ENCODE measurements around the gene DENND5A. TPM values are rescaled to one million over a fixed set of nuclear protein-coding genes. Genes with fewer than 3 reads are reported as not detected.

The DENND5A gene
- total and polyA plus RNA-seq, 2 donors (not counting 1 experiment from before 2014, with no cell fraction given) = 125 to 235 TPM

GRCh38 chr11:9203691-9204311 lies 61.3 kb downstream of the DENND5A start:
- no peak for DNase-seq (ENCODE audit: low read depth in 2 of 2)
- no peaks in the 10 kb centered on the region for H4K20me1 ChIP-seq (ENCODE audit: control insufficient read depth, extremely low read depth, insufficient read depth, low read length)
- H3K9ac ChIP-seq (ENCODE audit: insufficient read depth, low read length) = no peak overlapping the region
- no peak overlapping the region for H3K27ac ChIP-seq (ENCODE audit: insufficient read depth, low read length)
- no peaks in the 10 kb centered on the region for H3K27me3 ChIP-seq (ENCODE audit: control insufficient read depth, insufficient read depth, low read length)
- H3K79me2 ChIP-seq (ENCODE audit: control insufficient read depth, insufficient read depth, low read length) = peaks cover 14% of the 10 kb centered on the region
- no peak overlapping the region for H3K4me2 ChIP-seq (ENCODE audit: extremely low read depth, insufficient read depth, low read length)
- H3K4me3 ChIP-seq (replicated peaks in 1 of 4; ENCODE audit: control extremely low read depth in 1 of 4, insufficient read depth in 1 of 4, low read depth in 3 of 4, low read length in 4 of 4) = no peak overlapping the region
- TF ChIP-seq EZH2 (IDR thresholded peaks at IDR 0.05; ENCODE audit: low read length, missing control alignments) (no peak), CTCF (conservative IDR thresholded peaks at IDR 0.05 in 1 of 2, IDR thresholded peaks at IDR 0.05 in 1 of 2; ENCODE audit: low read depth in 1 of 2, low read length in 2 of 2) (peak in 1 of 2 donors; percentile 5)
- peaks cover 4% of the 10 kb centered on the region for H3K36me3 ChIP-seq (ENCODE audit: control insufficient read depth, insufficient read depth, low read length)
- no peaks in the 10 kb centered on the region for H3K9me3 ChIP-seq (ENCODE audit: control insufficient read depth, insufficient read depth, low read depth, low read length)
- no peak overlapping the region for H2AFZ ChIP-seq (ENCODE audit: low read length)
- peaks cover 4% of the 10 kb centered on the region for H3K4me1 ChIP-seq (ENCODE audit: control insufficient read depth, extremely low read depth, insufficient read depth, low read length)

DNA sequence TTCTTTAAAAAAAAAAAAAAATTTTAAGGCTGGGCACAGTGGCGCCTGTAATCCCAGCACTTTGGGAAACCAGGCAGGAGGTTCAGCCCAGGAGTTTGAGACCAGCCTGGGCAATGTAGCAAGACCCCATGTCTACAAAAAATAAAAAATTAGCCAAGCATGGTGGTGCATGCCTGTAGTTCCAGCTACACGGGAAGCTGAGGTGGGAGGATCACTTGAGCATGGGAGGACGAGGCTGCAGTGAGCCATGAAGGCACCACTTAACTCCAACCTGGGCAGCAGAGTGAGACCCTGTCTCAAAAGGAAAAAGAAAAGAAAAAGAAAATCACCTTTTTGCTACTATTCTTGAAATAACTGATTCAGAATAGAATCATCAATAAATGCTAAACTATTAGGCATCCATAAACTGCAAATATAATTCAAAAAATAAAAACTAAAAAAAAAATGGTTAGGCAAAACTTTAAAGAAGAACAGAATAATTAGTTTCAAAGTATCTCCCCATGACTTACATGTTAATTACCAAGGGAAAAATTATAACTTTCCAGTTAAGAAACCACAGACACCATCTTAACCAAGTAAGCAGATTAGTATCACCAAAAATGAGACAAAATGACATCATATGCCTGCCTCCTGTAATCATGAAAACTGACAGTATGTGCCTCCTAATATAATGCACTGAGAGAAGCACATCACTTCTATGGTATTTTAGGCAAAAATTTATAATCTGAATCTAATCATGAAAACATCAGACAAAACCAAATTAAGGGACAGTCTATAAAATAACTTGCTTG lies 63.6 kb downstream of the DENND5A start:
- Histone ChIP-seq H3K36me3 (ENCODE audit: control insufficient read depth, insufficient read depth, low read length) (peaks cover 4% of the 10 kb centered on the region), H3K9me3 (ENCODE audit: control insufficient read depth, insufficient read depth, low read depth, low read length) (no peaks in the 10 kb centered on the region), H4K20me1 (ENCODE audit: control insufficient read depth, extremely low read depth, insufficient read depth, low read length) (no peaks in the 10 kb centered on the region), H2AFZ (ENCODE audit: low read length) (no peak overlapping the region), H3K4me1 (ENCODE audit: control insufficient read depth, extremely low read depth, insufficient read depth, low read length) (no peaks in the 10 kb centered on the region), H3K27ac (ENCODE audit: insufficient read depth, low read length) (no peak overlapping the region), H3K4me3 (replicated peaks in 1 of 4; ENCODE audit: control extremely low read depth in 1 of 4, insufficient read depth in 1 of 4, low read depth in 3 of 4, low read length in 4 of 4) (no peak overlapping the region), H3K79me2 (ENCODE audit: control insufficient read depth, insufficient read depth, low read length) (peaks cover 3% of the 10 kb centered on the region), H3K27me3 (ENCODE audit: control insufficient read depth, insufficient read depth, low read length) (no peaks in the 10 kb centered on the region), H3K4me2 (ENCODE audit: extremely low read depth, insufficient read depth, low read length) (no peak overlapping the region), H3K9ac (ENCODE audit: insufficient read depth, low read length) (no peak overlapping the region)
- TF ChIP-seq CTCF (conservative IDR thresholded peaks at IDR 0.05 in 1 of 2, IDR thresholded peaks at IDR 0.05 in 1 of 2; ENCODE audit: low read depth in 1 of 2, low read length in 2 of 2) (no peak), EZH2 (IDR thresholded peaks at IDR 0.05; ENCODE audit: low read length, missing control alignments) (no peak)
- no peak for DNase-seq (ENCODE audit: low read depth in 2 of 2)

GRCh38 chr11:9200471-9200870 lies 64.7 kb downstream of the DENND5A start:
- Histone ChIP-seq H3K9me3 (ENCODE audit: control insufficient read depth, insufficient read depth, low read depth, low read length) (no peaks in the 10 kb centered on the region), H3K27me3 (ENCODE audit: control insufficient read depth, insufficient read depth, low read length) (no peaks in the 10 kb centered on the region), H2AFZ (ENCODE audit: low read length) (no peak overlapping the region), H3K79me2 (ENCODE audit: control insufficient read depth, insufficient read depth, low read length) (peaks cover under 1% of the 10 kb centered on the region), H3K9ac (ENCODE audit: insufficient read depth, low read length) (no peak overlapping the region), H3K4me3 (replicated peaks in 1 of 4; ENCODE audit: control extremely low read depth in 1 of 4, insufficient read depth in 1 of 4, low read depth in 3 of 4, low read length in 4 of 4) (no peak overlapping the region), H3K27ac (ENCODE audit: insufficient read depth, low read length) (no peak overlapping the region), H3K36me3 (ENCODE audit: control insufficient read depth, insufficient read depth, low read length) (peaks cover 3% of the 10 kb centered on the region), H3K4me2 (ENCODE audit: extremely low read depth, insufficient read depth, low read length) (no peak overlapping the region), H3K4me1 (ENCODE audit: control insufficient read depth, extremely low read depth, insufficient read depth, low read length) (no peaks in the 10 kb centered on the region), H4K20me1 (ENCODE audit: control insufficient read depth, extremely low read depth, insufficient read depth, low read length) (no peaks in the 10 kb centered on the region)
- TF ChIP-seq EZH2 (IDR thresholded peaks at IDR 0.05; ENCODE audit: low read length, missing control alignments) = no peak
- no peak for TF ChIP-seq CTCF (conservative IDR thresholded peaks at IDR 0.05 in 1 of 2, IDR thresholded peaks at IDR 0.05 in 1 of 2; ENCODE audit: low read depth in 1 of 2, low read length in 2 of 2)
- DNase-seq (ENCODE audit: low read depth in 2 of 2) = no peak
